Measurements from ENCODE around the gene KDM2A.

The KDM2A gene

DNA sequence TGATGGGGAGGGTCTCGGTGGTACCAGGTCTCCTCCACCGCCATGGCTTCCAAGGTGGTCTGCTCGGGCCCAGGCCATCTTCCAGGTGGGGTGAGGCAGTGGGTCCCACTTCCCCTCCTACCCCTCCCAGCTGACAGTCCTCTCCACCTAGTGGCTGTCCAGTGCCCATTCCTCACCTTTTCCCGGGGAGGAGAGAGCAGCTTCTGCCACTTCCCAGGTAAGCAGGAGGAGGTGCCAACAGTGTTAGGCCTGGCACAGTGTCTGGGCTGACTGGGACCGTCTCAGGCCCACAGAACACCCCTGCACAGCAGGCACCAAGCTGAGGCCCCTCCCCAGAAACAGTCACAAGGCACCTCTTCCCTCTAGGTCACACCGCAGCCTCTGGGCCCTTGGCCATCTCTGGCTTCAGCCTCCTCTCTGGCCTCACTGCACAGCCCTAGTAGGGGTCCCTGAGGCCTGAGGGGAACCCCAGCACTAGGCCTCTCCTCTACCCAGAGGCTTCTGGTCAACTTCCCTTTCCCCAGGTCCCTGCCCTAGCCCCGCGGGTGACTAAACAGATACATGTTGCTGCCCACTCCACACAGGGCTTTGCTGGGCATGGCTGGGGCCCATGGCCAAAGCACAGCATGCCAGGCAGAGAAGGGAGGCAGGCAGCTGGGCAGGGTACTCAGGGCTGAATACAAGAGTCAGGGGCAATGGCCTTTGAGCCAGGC is 167.7 kb downstream of the KDM2A start:
- no peak for DNase-seq (ENCODE audit: low spot score)
- in situ Hi-C loops (cut with MboI; ENCODE audit: low sequenced_read_pairs, unreplicated experiment): no loop called here

DNA sequence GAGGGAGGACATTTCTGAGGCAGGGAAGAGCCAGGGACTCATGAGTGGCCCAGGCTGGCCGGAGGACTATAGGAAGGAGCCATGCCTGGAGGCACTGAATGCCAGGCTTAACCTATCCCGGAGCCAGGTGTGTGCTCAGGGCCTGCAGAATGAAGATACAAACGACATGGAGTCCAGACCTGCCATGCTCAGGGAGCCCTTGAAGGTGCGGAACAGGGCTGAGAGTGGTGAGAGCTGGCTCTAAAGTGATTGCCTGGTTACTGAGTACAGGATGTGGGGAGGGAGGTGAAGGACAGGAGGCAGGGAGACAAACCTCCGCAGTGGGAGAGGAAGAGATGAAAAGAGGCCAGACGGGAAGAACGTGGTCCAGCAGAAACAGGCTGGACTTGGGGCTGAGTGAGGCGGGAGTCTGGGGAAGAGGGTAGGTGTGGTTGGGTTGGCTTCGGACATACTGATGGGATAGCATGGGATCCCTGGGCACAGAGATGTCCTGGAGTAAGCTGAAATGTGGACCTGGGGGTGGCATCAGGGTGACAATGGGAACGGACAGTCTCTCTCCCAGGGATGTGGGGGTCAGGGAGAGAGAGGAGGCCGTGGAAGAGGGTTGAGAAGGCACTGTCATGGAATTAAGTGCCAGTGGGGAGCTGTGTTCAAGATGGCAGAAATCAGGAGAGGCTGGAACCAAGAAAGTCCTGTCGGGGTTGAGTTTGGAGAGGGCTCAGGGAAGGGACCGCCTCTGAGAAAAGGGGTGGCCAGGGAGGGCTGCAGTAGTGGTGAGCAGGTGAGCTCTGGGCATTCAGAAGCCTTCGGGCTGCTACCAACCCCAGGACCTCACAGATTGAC is 168.5 kb downstream of the KDM2A start:
- DNase-seq (ENCODE audit: low spot score): no peak
- no peak for TF ChIP-seq CTCF (IDR thresholded peaks at IDR 0.05; ENCODE audit: borderline replicate concordance, control extremely low read depth, extremely low read depth, insufficient read depth, missing control alignments)
- in situ Hi-C loops (cut with MboI; ENCODE audit: low sequenced_read_pairs, unreplicated experiment): no loop called here

More for the DNA sequence above, 167.7 kb downstream of the KDM2A start:
- no peak for TF ChIP-seq CTCF (IDR thresholded peaks at IDR 0.05; ENCODE audit: borderline replicate concordance, control extremely low read depth, extremely low read depth, insufficient read depth, missing control alignments)

- no peak for TF ChIP-seq CTCF (IDR thresholded peaks at IDR 0.05; ENCODE audit: borderline replicate concordance, control extremely low read depth, extremely low read depth, insufficient read depth, missing control alignments)
- DNase-seq (ENCODE audit: low spot score): no peak
- in situ Hi-C loops (cut with MboI; ENCODE audit: low sequenced_read_pairs, unreplicated experiment): no loop called here
Observed at GRCh38 chr11:67288198-67288451, 169.1 kb downstream of the KDM2A start.

DNA sequence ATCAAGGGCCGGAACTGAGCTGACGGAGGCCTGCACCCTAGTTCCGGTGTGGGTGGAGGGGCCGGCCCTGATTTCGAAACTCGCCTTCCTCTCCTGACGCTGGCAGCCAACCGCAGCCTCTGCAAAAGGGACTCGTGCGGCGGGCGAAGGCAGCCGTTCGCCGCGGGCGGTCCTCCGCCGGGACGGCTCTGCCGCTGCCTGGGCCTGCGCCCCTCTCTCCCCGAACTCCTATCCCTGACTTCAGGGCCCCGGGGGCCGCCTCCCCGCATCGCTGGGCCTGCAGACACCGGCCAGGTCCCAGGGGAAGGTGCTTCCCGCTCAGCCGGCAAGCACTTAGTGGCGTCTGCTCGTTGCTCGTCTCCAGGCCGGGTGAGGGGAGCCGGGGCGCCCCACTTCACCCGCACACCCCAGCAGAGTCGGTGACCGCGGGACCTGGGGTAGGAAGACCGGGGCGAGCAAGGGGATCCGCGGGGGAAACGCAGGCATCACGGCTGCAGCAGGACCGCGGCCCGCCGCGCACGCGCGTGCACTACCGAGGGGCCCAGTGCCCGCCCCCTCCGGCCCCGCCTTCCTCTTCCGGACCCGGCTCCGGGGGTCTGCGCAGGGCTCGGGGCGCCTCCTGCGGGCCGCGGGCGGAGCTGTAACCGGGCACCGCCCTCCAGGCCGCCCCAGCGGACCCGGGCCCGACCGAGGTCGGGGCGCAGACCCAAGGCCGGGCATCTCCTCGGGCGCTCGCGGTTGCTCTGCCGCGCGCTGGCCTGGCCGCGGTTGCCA is 169.6 kb downstream of the KDM2A start:
- peak; percentile 40 for TF ChIP-seq CTCF (IDR thresholded peaks at IDR 0.05; ENCODE audit: borderline replicate concordance, control extremely low read depth, extremely low read depth, insufficient read depth, missing control alignments)
- peak; percentile 91 for DNase-seq (ENCODE audit: low spot score)
- in situ Hi-C loops (cut with MboI; ENCODE audit: low sequenced_read_pairs, unreplicated experiment): no loop called here

- peak; percentile 16 for TF ChIP-seq CTCF (IDR thresholded peaks at IDR 0.05; ENCODE audit: borderline replicate concordance, control extremely low read depth, extremely low read depth, insufficient read depth, missing control alignments)
- in situ Hi-C loops (cut with MboI; ENCODE audit: low sequenced_read_pairs, unreplicated experiment): no loop called here
- DNase-seq (ENCODE audit: low spot score): no peak
Observed at GRCh38 chr11:67289226-67289650, 170.2 kb downstream of the KDM2A start, which contains the start of gene ANKRD13D. Gene ANKRD13D, plus strand, starts transcription at chr11:67289303. Its CDS starts 158 bp downstream, at chr11:67289461.
